Karpas-422 (cell line): ENCODE data around the gene HACD2. TPM values are rescaled to one million over a fixed set of nuclear protein-coding genes. Genes with fewer than 3 reads are reported as not detected.

Source experiments
- DNase-seq: peaks from one replicate; pipeline ENCODE4 v3.0.0-alpha.2; 2015
- H2AFZ ChIP-seq: fragments of 200-600 bp; sonication (generic); 2 replicates; pipeline ENCODE4 v1.6.1; 2014; ENCODE audit warnings: antibody characterized with exemption, low read length, mixed read lengths
- H3K27ac ChIP-seq: fragments of 200-600 bp; sonication (generic); 2 replicates; pipeline ENCODE4 v1.5.1; 2014; ENCODE audit warnings: mild to moderate bottlenecking, low read length, moderate library complexity
- H3K27me3 ChIP-seq: fragments of 200-600 bp; sonication (generic); 2 replicates; pipeline ENCODE4 v1.6.1; 2014; ENCODE audit warnings: low read length, mixed read lengths
- H3K36me3 ChIP-seq: fragments of 200-600 bp; sonication (generic); 2 replicates; pipeline ENCODE4 v1.6.1; 2014; ENCODE audit warnings: low read length, mixed read lengths; ENCODE audit not compliant: insufficient read depth
- H3K4me1 ChIP-seq: fragments of 200-600 bp; sonication (generic); 2 replicates; pipeline ENCODE4 v1.6.1; 2014; ENCODE audit warnings: mild to moderate bottlenecking, low read length, mixed read lengths
- H3K4me2 ChIP-seq: fragments of 200-600 bp; sonication (generic); 2 replicates; pipeline ENCODE4 v1.6.1; 2014; ENCODE audit warnings: low read length, low read depth, mild to moderate bottlenecking; ENCODE audit not compliant: poor library complexity, severe bottlenecking
- H3K4me3 ChIP-seq: fragments of 200-600 bp; sonication (generic); 2 replicates; pipeline ENCODE4 v1.5.1; 2014; ENCODE audit warnings: mild to moderate bottlenecking, antibody characterized with exemption, low read length, mixed read lengths
- H3K79me2 ChIP-seq: fragments of 200-600 bp; sonication (generic); 2 replicates; pipeline ENCODE4 v1.6.1; 2014; ENCODE audit warnings: mild to moderate bottlenecking, low read length, mixed read lengths
- H3K9ac ChIP-seq: fragments of 200-600 bp; sonication (generic); 2 replicates; pipeline ENCODE4 v1.6.0; 2014; ENCODE audit warnings: low read length
- H3K9me2 ChIP-seq: fragments of 200-600 bp; sonication (generic), shearing (Covaris generic); replicated peaks from 2 replicates; pipeline ENCODE4 v1.6.0; 2014; ENCODE audit warnings: mild to moderate bottlenecking, low read length, moderate library complexity; ENCODE audit not compliant: insufficient read depth
- H3K9me3 ChIP-seq: fragments of 300-700, 200-600 bp; sonication (generic); 2 replicates; pipeline ENCODE4 v1.6.1; 2014; ENCODE audit warnings: low read length, mixed read lengths
- H4K20me1 ChIP-seq: fragments of 200-600 bp; sonication (generic); 2 replicates; pipeline ENCODE4 v1.6.1; 2014; ENCODE audit warnings: mild to moderate bottlenecking, antibody characterized with exemption, low read length, low read depth; ENCODE audit not compliant: insufficient read depth
- total RNA-seq: library from RNA; depleted of rRNA; stranded (reverse); fragments of >200 nt; shearing (Covaris generic); gene quantifications from 2 replicates; pipeline ENCODE4 v1.2.3, GENCODE V29; 2014; ENCODE audit warnings: low replicate concordance

The HACD2 gene
- total RNA-seq, 1 experiment from 2014 or later, result 75.7 TPM

GRCh38 chr3:123524981-123525380, 59.9 kb downstream of the HACD2 start:
- H3K27me3 ChIP-seq, result no peaks in the 10 kb centered on the region
- no peak overlapping the region for H3K27ac ChIP-seq
- no peak overlapping the region for H3K4me3 ChIP-seq
- no peak overlapping the region for H2AFZ ChIP-seq
- DNase-seq, result no peak
- no peaks in the 10 kb centered on the region for H3K9me3 ChIP-seq
- no peaks in the 10 kb centered on the region for H4K20me1 ChIP-seq
- peaks cover 9% of the 10 kb centered on the region; the same call in 1 of the 2 replicates for H3K36me3 ChIP-seq
- no peaks in the 10 kb centered on the region for H3K9me2 ChIP-seq
- no peak overlapping the region for H3K4me2 ChIP-seq
- peaks cover 55% of the 10 kb centered on the region for H3K79me2 ChIP-seq
- no peaks in the 10 kb centered on the region for H3K4me1 ChIP-seq
- H3K9ac ChIP-seq, result no peak overlapping the region

GRCh38 chr3:123523023-123523412, 61.8 kb downstream of the HACD2 start:
- Histone ChIP-seq H3K4me1 (peaks cover 4% of the 10 kb centered on the region; the same call in 1 of the 2 replicates), H3K27ac (no peak overlapping the region)

GRCh38 chr3:123522320-123523022, 62.4 kb downstream of the HACD2 start:
- Histone ChIP-seq H3K27me3 (no peaks in the 10 kb centered on the region), H3K4me3 (no peak overlapping the region), H3K36me3 (peaks cover 8% of the 10 kb centered on the region; the same call in 1 of the 2 replicates), H3K9me2 (no peaks in the 10 kb centered on the region), H3K4me1 (peaks cover 4% of the 10 kb centered on the region; the same call in 1 of the 2 replicates), H3K9ac (no peak overlapping the region), H4K20me1 (no peaks in the 10 kb centered on the region), H3K9me3 (no peaks in the 10 kb centered on the region), H3K27ac (no peak overlapping the region), H2AFZ (no peak overlapping the region), H3K79me2 (peaks cover 55% of the 10 kb centered on the region), H3K4me2 (no peak overlapping the region)
- DNase-seq, result no peak

More at GRCh38 chr3:123523023-123523412, 61.8 kb downstream of the HACD2 start:
- no peak for DNase-seq
- Histone ChIP-seq H4K20me1 (no peaks in the 10 kb centered on the region), H3K79me2 (peaks cover 58% of the 10 kb centered on the region), H2AFZ (no peak overlapping the region), H3K4me2 (no peak overlapping the region), H3K9ac (no peak overlapping the region), H3K9me2 (no peaks in the 10 kb centered on the region), H3K9me3 (no peaks in the 10 kb centered on the region), H3K4me3 (no peak overlapping the region), H3K27me3 (no peaks in the 10 kb centered on the region), H3K36me3 (peaks cover 9% of the 10 kb centered on the region; the same call in 1 of the 2 replicates)

- Histone ChIP-seq H3K9ac (no peak overlapping the region), H3K9me3 (no peaks in the 10 kb centered on the region), H3K27me3 (no peaks in the 10 kb centered on the region), H3K4me2 (no peak overlapping the region), H3K36me3 (no peaks in the 10 kb centered on the region; the same call in 1 of the 2 replicates), H3K79me2 (peaks cover 58% of the 10 kb centered on the region), H3K27ac (no peak overlapping the region), H3K9me2 (no peaks in the 10 kb centered on the region), H4K20me1 (no peaks in the 10 kb centered on the region), H3K4me3 (no peak overlapping the region), H2AFZ (no peak overlapping the region), H3K4me1 (peaks cover 4% of the 10 kb centered on the region; the same call in 1 of the 2 replicates)
- no peak for DNase-seq
Measured at GRCh38 chr3:123521179-123521969, 63.5 kb downstream of the HACD2 start.

- Histone ChIP-seq H3K27me3 (no peaks in the 10 kb centered on the region), H3K9me3 (no peaks in the 10 kb centered on the region), H3K9ac (no peak overlapping the region), H3K36me3 (no peaks in the 10 kb centered on the region), H2AFZ (no peak overlapping the region), H3K9me2 (no peaks in the 10 kb centered on the region), H3K4me2 (no peak overlapping the region), H3K4me1 (peaks cover 4% of the 10 kb centered on the region; the same call in 1 of the 2 replicates), H4K20me1 (no peaks in the 10 kb centered on the region), H3K4me3 (no peak overlapping the region), H3K79me2 (peaks cover 56% of the 10 kb centered on the region), H3K27ac (no peak overlapping the region)
- DNase-seq, result no peak
Measured at GRCh38 chr3:123520656-123521055, 64.2 kb downstream of the HACD2 start.

DNA sequence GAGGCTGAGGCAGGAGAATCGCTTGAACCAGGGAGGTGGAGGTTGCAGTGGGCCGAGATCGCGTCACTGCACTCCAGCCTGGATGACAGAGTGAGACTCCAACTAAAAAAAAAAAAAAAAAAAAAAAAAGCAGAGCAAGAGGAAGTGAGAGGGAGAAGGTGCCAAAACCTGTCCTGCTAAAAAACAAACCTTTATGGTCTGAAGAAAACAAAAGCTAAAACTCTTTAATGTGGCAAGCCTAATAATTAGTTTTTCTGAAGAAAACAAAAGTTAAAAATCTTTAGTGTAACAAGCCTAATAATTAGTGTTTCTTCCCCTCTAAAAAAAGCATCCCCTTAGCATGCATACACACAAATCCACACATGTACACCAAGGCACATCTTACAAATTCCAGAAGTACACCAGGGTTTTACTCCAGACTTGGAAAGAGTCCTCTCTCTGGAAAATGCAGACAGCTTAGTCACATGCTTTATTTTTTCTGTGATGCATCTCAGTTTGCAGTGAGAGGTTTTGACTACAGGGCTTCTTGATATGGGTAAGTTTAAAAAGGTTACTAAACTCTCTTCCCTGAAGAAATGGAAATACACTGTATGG, 65.9 kb downstream of the HACD2 start:
- Histone ChIP-seq H3K4me2 (no peak overlapping the region), H3K9me3 (no peaks in the 10 kb centered on the region), H3K9ac (no peak overlapping the region), H3K36me3 (peaks cover 4% of the 10 kb centered on the region; the same call in 1 of the 2 replicates), H3K79me2 (peaks cover 52% of the 10 kb centered on the region), H3K27me3 (no peaks in the 10 kb centered on the region), H4K20me1 (no peaks in the 10 kb centered on the region), H3K27ac (no peak overlapping the region), H2AFZ (no peak overlapping the region), H3K9me2 (no peaks in the 10 kb centered on the region), H3K4me1 (peaks cover 4% of the 10 kb centered on the region; the same call in 1 of the 2 replicates), H3K4me3 (no peak overlapping the region)
- no peak for DNase-seq

GRCh38 chr3:123511726-123512125, 73.1 kb downstream of the HACD2 start:
- Histone ChIP-seq H2AFZ (no peak overlapping the region), H3K9me3 (no peaks in the 10 kb centered on the region), H3K9me2 (no peaks in the 10 kb centered on the region), H3K4me1 (no peaks in the 10 kb centered on the region), H3K4me3 (no peak overlapping the region), H3K79me2 (peaks cover 32% of the 10 kb centered on the region), H3K9ac (no peak overlapping the region), H3K27me3 (no peaks in the 10 kb centered on the region), H4K20me1 (no peaks in the 10 kb centered on the region), H3K36me3 (peaks cover 4% of the 10 kb centered on the region; the same call in 1 of the 2 replicates), H3K27ac (no peak overlapping the region), H3K4me2 (no peak overlapping the region)
- no peak for DNase-seq

DNA sequence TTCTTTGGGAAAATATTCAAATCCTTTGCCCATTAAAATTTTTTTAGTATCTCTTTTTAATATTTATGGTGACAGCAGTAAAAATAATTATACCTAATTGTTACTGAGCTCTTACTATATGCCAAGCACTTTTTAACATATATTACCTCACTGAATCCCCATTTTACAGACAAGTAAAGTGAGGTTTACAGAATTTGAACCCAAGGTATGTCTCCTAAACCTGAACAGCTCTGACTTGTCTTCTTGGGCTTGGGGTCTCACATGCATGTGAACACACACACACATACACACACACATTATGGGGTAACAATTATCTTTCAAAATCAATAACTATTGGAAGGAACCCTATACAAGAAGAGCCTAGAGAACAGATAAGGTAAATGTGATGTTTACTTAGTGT, 73.8 kb downstream of the HACD2 start:
- no peaks in the 10 kb centered on the region for H4K20me1 ChIP-seq
- H3K9me2 ChIP-seq, result no peaks in the 10 kb centered on the region
- H3K27me3 ChIP-seq, result no peaks in the 10 kb centered on the region
- H3K36me3 ChIP-seq, result peaks cover 4% of the 10 kb centered on the region; the same call in 1 of the 2 replicates
- DNase-seq, result no peak
- H3K4me1 ChIP-seq, result no peaks in the 10 kb centered on the region
- peaks cover 29% of the 10 kb centered on the region for H3K79me2 ChIP-seq
- H3K27ac ChIP-seq, result no peak overlapping the region
- no peak overlapping the region for H3K9ac ChIP-seq
- no peak overlapping the region for H2AFZ ChIP-seq
- no peaks in the 10 kb centered on the region for H3K9me3 ChIP-seq
- H3K4me3 ChIP-seq, result no peak overlapping the region
- no peak overlapping the region for H3K4me2 ChIP-seq
